Endodermal cell (in vitro differentiated cells): ENCODE data around the gene XCL2. TPM values are rescaled to one million over a fixed set of nuclear protein-coding genes. Genes with fewer than 3 reads are reported as not detected.

ENCODE experiments used
- DNase-seq: peaks from one replicate; pipeline ENCODE4 v3.0.0-alpha.2; 2017
- H3K27ac ChIP-seq: 2 replicates; pipeline ENCODE4 v1.5.1; 2013; ENCODE audit warnings: mild to moderate bottlenecking, low read depth, low read length, moderate library complexity
- H3K27me3 ChIP-seq: 2 replicates; pipeline ENCODE4 v1.6.1; 2013; ENCODE audit warnings: mild to moderate bottlenecking, low read length, moderate library complexity; ENCODE audit not compliant: insufficient read depth, control insufficient read depth, poor library complexity, severe bottlenecking
- H3K36me3 ChIP-seq: 2 replicates; pipeline ENCODE4 v1.7.0; 2013; ENCODE audit warnings: mild to moderate bottlenecking, low read length, moderate library complexity; ENCODE audit not compliant: control insufficient read depth, insufficient read depth
- H3K4me1 ChIP-seq: one replicate; pipeline ENCODE4 v1.7.0; 2013; ENCODE audit warnings: low read length; ENCODE audit not compliant: control insufficient read depth, insufficient read depth
- H3K4me3 ChIP-seq: 2 replicates; pipeline ENCODE4 v1.5.1; 2013; ENCODE audit warnings: mild to moderate bottlenecking, low read length, moderate library complexity
- H3K9ac ChIP-seq: 2 replicates; pipeline ENCODE4 v1.6.1; 2013; ENCODE audit warnings: mild to moderate bottlenecking, low read length, moderate library complexity; ENCODE audit not compliant: poor library complexity, severe bottlenecking; ENCODE audit errors: extremely low read depth
- H3K9me3 ChIP-seq: 2 replicates; pipeline ENCODE4 v1.6.1; 2013; ENCODE audit warnings: mild to moderate bottlenecking, low read length, moderate library complexity; ENCODE audit not compliant: control insufficient read depth
- H3K27ac Mint-ChIP-seq: 2 replicates; pipeline ENCODE4 v1.8.0; 2020; ENCODE audit warnings: mixed read lengths
- H3K27me3 Mint-ChIP-seq: 2 replicates; pipeline ENCODE4 v1.8.0; 2021; ENCODE audit warnings: mild to moderate bottlenecking, mixed read lengths; ENCODE audit not compliant: insufficient read depth
- H3K36me3 Mint-ChIP-seq: 2 replicates; pipeline ENCODE4 v1.8.0; 2020; ENCODE audit warnings: low read depth, mixed read lengths
- H3K4me1 Mint-ChIP-seq: 2 replicates; pipeline ENCODE4 v1.8.0; 2020; ENCODE audit warnings: mixed read lengths
- H3K4me3 Mint-ChIP-seq: 2 replicates; pipeline ENCODE4 v1.8.0; 2020; ENCODE audit warnings: mild to moderate bottlenecking, moderate library complexity, mixed read lengths
- H3K9me3 Mint-ChIP-seq: 2 replicates; pipeline ENCODE4 v1.8.0; 2020; ENCODE audit warnings: mild to moderate bottlenecking, mixed read lengths
- WGBS, 2 experiments: methylation state at CpG; one replicate each; pipeline versions ENCODE4 v1.1.5 to v1.1.7; 2013; ENCODE audit warnings: missing lambda C conversion rate in 2 of 2, mixed read lengths in 1 of 2; ENCODE audit not compliant: insufficient coverage in 1 of 2, insufficient read length in 1 of 2; 5-methylcytosine and 5-hydroxymethylcytosine counted together
- total RNA-seq, 2 donors: library from RNA; stranded (reverse); fragmentation: NEBNext Ultra II Directional in 1 of 2; extraction: Animal tissue kit (Norgen Biotek cat#: 25700) in 1 of 2; gene quantifications; 2 replicates in 1 of 2; 3 replicates in 1 of 2; pipeline ENCODE4 v1.2.1, GENCODE V29; 2021
- TF ChIP-seq, protein P1 (sequence below): fragments of 200-600 bp; sonication (generic); conservative IDR thresholded peaks from 2 replicates; pipeline ENCODE4 v1.5.0; 2021; ENCODE audit warnings: antibody characterized with exemption, mild to moderate bottlenecking

The XCL2 gene
- total RNA-seq, 2 donors from 2014 or later, result not detected

DNA sequence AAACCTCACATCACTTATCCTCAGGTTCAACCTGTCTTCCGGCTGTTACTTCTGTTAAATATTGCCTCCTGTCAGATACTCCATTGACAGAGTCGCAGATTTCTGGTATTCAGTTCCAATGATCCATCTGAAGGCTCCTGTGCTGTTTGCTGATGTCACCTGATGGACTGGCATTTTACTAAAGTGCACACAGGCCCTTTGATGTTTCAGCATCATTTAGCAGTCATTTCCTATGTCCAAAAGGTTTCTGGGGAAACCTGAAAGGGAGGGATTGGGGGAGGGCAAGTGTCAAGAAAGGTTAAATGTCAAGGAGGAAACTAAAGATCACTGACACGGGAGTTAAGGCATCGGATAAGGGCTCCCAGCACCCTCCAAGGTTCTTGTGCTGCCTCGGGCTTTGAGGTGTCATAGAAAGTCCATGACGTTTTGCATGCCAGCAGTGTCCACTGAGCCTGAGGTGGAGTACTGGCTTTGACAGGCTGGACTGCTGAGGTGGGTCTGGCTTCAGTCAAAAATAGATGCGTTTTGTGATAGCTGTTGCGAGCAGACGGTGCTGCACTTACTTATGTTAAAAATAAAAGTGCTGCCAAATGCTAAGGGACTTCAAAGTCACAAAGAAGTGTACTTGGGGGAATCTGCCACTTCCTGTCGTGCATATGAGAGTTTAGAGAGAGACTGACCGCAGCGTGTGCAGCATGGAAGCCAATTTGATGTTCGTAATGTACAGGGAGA is 30.8 kb downstream of the XCL2 start:
- Histone ChIP-seq H3K9me3 (no peaks in the 10 kb centered on the region), H3K36me3 (no peaks in the 10 kb centered on the region), H3K4me3 (no peak overlapping the region), H3K27ac (no peak overlapping the region), H3K27me3 (no peaks in the 10 kb centered on the region), H3K9ac (no peak overlapping the region), H3K4me1 (no peaks in the 10 kb centered on the region)
- Mint-ChIP-seq H3K4me1 (no peaks in the 10 kb centered on the region), H3K9me3 (no peaks in the 10 kb centered on the region), H3K36me3 (no peaks in the 10 kb centered on the region), H3K27ac (no peak overlapping the region), H3K4me3 (no peak overlapping the region), H3K27me3 (no peaks in the 10 kb centered on the region)
- DNase-seq, result no peak
- TF ChIP-seq, protein P1, sequence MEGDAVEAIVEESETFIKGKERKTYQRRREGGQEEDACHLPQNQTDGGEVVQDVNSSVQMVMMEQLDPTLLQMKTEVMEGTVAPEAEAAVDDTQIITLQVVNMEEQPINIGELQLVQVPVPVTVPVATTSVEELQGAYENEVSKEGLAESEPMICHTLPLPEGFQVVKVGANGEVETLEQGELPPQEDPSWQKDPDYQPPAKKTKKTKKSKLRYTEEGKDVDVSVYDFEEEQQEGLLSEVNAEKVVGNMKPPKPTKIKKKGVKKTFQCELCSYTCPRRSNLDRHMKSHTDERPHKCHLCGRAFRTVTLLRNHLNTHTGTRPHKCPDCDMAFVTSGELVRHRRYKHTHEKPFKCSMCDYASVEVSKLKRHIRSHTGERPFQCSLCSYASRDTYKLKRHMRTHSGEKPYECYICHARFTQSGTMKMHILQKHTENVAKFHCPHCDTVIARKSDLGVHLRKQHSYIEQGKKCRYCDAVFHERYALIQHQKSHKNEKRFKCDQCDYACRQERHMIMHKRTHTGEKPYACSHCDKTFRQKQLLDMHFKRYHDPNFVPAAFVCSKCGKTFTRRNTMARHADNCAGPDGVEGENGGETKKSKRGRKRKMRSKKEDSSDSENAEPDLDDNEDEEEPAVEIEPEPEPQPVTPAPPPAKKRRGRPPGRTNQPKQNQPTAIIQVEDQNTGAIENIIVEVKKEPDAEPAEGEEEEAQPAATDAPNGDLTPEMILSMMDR, result no peak
- 88 to 91% methylated on average over 10 to 13 of the region's 13 CpGs for WGBS, 2 experiments

GRCh38 chr1:168509875-168510791 is 33.7 kb downstream of the XCL2 start:
- Histone ChIP-seq H3K27me3 (peaks cover 10% of the 10 kb centered on the region), H3K4me3 (no peak overlapping the region), H3K9ac (no peak overlapping the region), H3K9me3 (no peaks in the 10 kb centered on the region), H3K4me1 (no peaks in the 10 kb centered on the region), H3K27ac (no peak overlapping the region), H3K36me3 (no peaks in the 10 kb centered on the region)
- TF ChIP-seq, protein P1, result no peak
- Mint-ChIP-seq H3K27me3 (no peaks in the 10 kb centered on the region), H3K4me3 (no peak overlapping the region), H3K27ac (no peak overlapping the region), H3K9me3 (no peaks in the 10 kb centered on the region), H3K36me3 (no peaks in the 10 kb centered on the region), H3K4me1 (no peaks in the 10 kb centered on the region)
- no peak for DNase-seq
- WGBS, 2 experiments, result 80 to 89% methylated on average over 8 to 13 of the region's 13 CpGs

DNA sequence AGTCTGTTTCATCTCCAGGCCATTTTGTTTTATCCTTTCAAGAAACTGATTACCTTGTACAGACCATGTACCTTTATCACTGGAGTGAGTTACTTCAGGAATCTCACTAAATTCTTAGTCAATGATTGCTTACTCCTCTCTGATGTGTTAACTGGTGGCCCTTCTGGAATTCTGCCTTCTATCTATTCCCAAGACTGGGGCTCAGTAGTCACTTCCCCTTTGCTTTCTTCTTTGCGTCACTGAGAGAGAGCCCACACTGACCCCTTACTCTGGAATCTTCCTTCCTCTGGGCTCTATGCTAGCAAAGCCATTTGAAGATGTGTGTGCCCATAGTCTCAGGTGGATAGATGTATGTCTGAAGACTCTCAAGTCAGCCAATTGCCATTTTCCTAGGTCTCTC is 34.6 kb downstream of the XCL2 start:
- Histone ChIP-seq H3K4me3 (no peak overlapping the region), H3K36me3 (no peaks in the 10 kb centered on the region), H3K27ac (no peak overlapping the region), H3K9me3 (no peaks in the 10 kb centered on the region), H3K9ac (no peak overlapping the region), H3K4me1 (no peaks in the 10 kb centered on the region), H3K27me3 (peaks cover 10% of the 10 kb centered on the region)
- TF ChIP-seq, protein P1, result no peak
- H3K27me3 Mint-ChIP-seq, result no peaks in the 10 kb centered on the region
- H3K27ac Mint-ChIP-seq, result no peak overlapping the region
- DNase-seq, result no peak
- 86% methylated on average over 1 of the region's 1 CpG; no CpG with 5 or more reads in 1 of the 2 experiments for WGBS, 2 experiments
- H3K9me3 Mint-ChIP-seq, result no peaks in the 10 kb centered on the region
- H3K36me3 Mint-ChIP-seq, result no peaks in the 10 kb centered on the region
- no peaks in the 10 kb centered on the region for H3K4me1 Mint-ChIP-seq
- no peak overlapping the region for H3K4me3 Mint-ChIP-seq
